H9 (cell line): ENCODE results near the gene SGIP1. TPM values are rescaled to one million over a fixed set of nuclear protein-coding genes. Genes with fewer than 3 reads are reported as not detected.

Experiments
- DNase-seq: peaks from one replicate; pipeline ENCODE4 v3.0.0-alpha.2; 2017
- H2AFZ ChIP-seq: one replicate; pipeline ENCODE4 v1.6.1; 2013; ENCODE audit warnings: mild to moderate bottlenecking, low read length, control low read depth, moderate library complexity
- H2AK5ac ChIP-seq: 2 replicates; pipeline ENCODE4 v1.6.1; 2013; ENCODE audit warnings: low read length, control low read depth, mixed read lengths; ENCODE audit not compliant: insufficient read length
- H2BK120ac ChIP-seq: one replicate; pipeline ENCODE4 v1.6.1; 2013; ENCODE audit warnings: low read depth, mild to moderate bottlenecking, low read length, control low read depth, inconsistent platforms; ENCODE audit not compliant: poor library complexity, severe bottlenecking
- H2BK12ac ChIP-seq: 2 replicates; pipeline ENCODE4 v1.6.1; 2013; ENCODE audit warnings: low read length, control low read depth, mixed read lengths, low read depth; ENCODE audit not compliant: insufficient read length
- H2BK15ac ChIP-seq: 2 replicates; pipeline ENCODE4 v1.6.1; 2013; ENCODE audit warnings: low read depth, low read length, control low read depth
- H2BK20ac ChIP-seq: one replicate; pipeline ENCODE4 v1.6.1; 2013; ENCODE audit warnings: low read depth, mild to moderate bottlenecking, low read length, control low read depth, inconsistent platforms; ENCODE audit not compliant: poor library complexity, severe bottlenecking
- H2BK5ac ChIP-seq: 2 replicates; pipeline ENCODE4 v1.6.1; 2013; ENCODE audit warnings: low read length, control low read depth, mixed read lengths; ENCODE audit not compliant: insufficient read length
- H3K14ac ChIP-seq: 2 replicates; pipeline ENCODE4 v1.6.1; 2013; ENCODE audit warnings: low read length, control low read depth; ENCODE audit not compliant: insufficient read depth
- H3K18ac ChIP-seq: 2 replicates; pipeline ENCODE4 v1.6.1; 2013; ENCODE audit warnings: low read depth, mild to moderate bottlenecking, mixed read lengths, low read length, control low read depth; ENCODE audit not compliant: insufficient read length
- H3K23ac ChIP-seq: 2 replicates; pipeline ENCODE4 v1.6.1; 2013; ENCODE audit warnings: low read length, control low read depth, mixed read lengths, low read depth; ENCODE audit not compliant: insufficient read length
- H3K23me2 ChIP-seq: 2 replicates; pipeline ENCODE4 v1.6.1; 2013; ENCODE audit warnings: low read depth, mild to moderate bottlenecking, mixed read lengths, low read length, control low read depth; ENCODE audit not compliant: insufficient read length, poor library complexity, severe bottlenecking
- H3K27ac ChIP-seq: 2 replicates; pipeline ENCODE4 v1.5.1; 2013; ENCODE audit warnings: low read length, control low read depth, mixed read lengths, low read depth; ENCODE audit not compliant: insufficient read length
- H3K27me3 ChIP-seq: 2 replicates; pipeline ENCODE4 v1.6.1; 2013; ENCODE audit warnings: low read length, control low read depth, inconsistent platforms; ENCODE audit not compliant: insufficient read depth
- H3K4ac ChIP-seq: 2 replicates; pipeline ENCODE4 v1.6.1; 2013; ENCODE audit warnings: low read depth, mild to moderate bottlenecking, control low read depth, inconsistent platforms, low read length, moderate library complexity
- H3K4me1 ChIP-seq: 2 replicates; pipeline ENCODE4 v1.6.1; 2013; ENCODE audit warnings: low read length, control low read depth, inconsistent platforms; ENCODE audit not compliant: insufficient read depth
- H3K4me2 ChIP-seq: 2 replicates; pipeline ENCODE4 v1.6.1; 2013; ENCODE audit warnings: low read length, control low read depth, mixed read lengths; ENCODE audit not compliant: insufficient read length, insufficient read depth
- H3K56ac ChIP-seq: 2 replicates; pipeline ENCODE4 v1.6.1; 2013; ENCODE audit warnings: low read depth, mild to moderate bottlenecking, mixed read lengths, low read length, control low read depth; ENCODE audit not compliant: insufficient read length
- H3K79me1 ChIP-seq: 2 replicates; pipeline ENCODE4 v1.6.1; 2013; ENCODE audit warnings: low read depth, mild to moderate bottlenecking, moderate library complexity, low read length, control low read depth, inconsistent platforms; ENCODE audit not compliant: insufficient read depth, poor library complexity, severe bottlenecking
- H3K79me2 ChIP-seq: 2 replicates; pipeline ENCODE4 v1.6.1; 2013; ENCODE audit warnings: low read length, control low read depth, inconsistent platforms; ENCODE audit not compliant: insufficient read depth
- H3K9ac ChIP-seq: 2 replicates; pipeline ENCODE4 v1.6.1; 2013; ENCODE audit warnings: low read length, control low read depth, mixed read lengths; ENCODE audit not compliant: insufficient read length; ENCODE audit errors: extremely low read depth
- H3K9me3 ChIP-seq: one replicate; pipeline ENCODE4 v1.6.1; 2013; ENCODE audit warnings: low read depth, low read length, inconsistent platforms; ENCODE audit not compliant: control insufficient read depth
- H3T11ph ChIP-seq: one replicate; pipeline ENCODE4 v1.6.1; 2013; ENCODE audit warnings: mild to moderate bottlenecking, low read length, control low read depth, inconsistent platforms
- H4K20me1 ChIP-seq: one replicate; pipeline ENCODE4 v1.6.1; 2013; ENCODE audit not compliant: control insufficient read depth, insufficient read length, insufficient read depth
- H4K5ac ChIP-seq: 2 replicates; pipeline ENCODE4 v1.6.1; 2013; ENCODE audit warnings: low read depth, mild to moderate bottlenecking, mixed read lengths, low read length, control low read depth; ENCODE audit not compliant: insufficient read length
- H4K8ac ChIP-seq: replicated peaks from 2 replicates; pipeline ENCODE4 v1.6.1; 2013; ENCODE audit warnings: low read length, control low read depth, mixed read lengths, low read depth; ENCODE audit not compliant: insufficient read length
- H4K91ac ChIP-seq: 2 replicates; pipeline ENCODE4 v1.6.1; 2013; ENCODE audit warnings: low read depth, mild to moderate bottlenecking, moderate library complexity, mixed read lengths, low read length, control low read depth; ENCODE audit not compliant: insufficient read length
- H3K27ac Mint-ChIP-seq, 3 experiments: 2 replicates in 2 of 3; 3 replicates in 1 of 3; pipeline ENCODE4 v1.8.0; 2020 to 2021; ENCODE audit warnings: mixed read lengths in 3 of 3, mild to moderate bottlenecking in 1 of 3, moderate library complexity in 1 of 3
- H3K27me3 Mint-ChIP-seq: 2 replicates; pipeline ENCODE4 v1.8.0; 2021; ENCODE audit warnings: low read depth, mild to moderate bottlenecking, moderate library complexity, mixed read lengths
- H3K36me3 Mint-ChIP-seq, 3 experiments: 2 replicates in 2 of 3; 3 replicates in 1 of 3; pipeline ENCODE4 v1.8.0; 2020 to 2021; ENCODE audit warnings: low read depth in 3 of 3, mixed read lengths in 3 of 3; ENCODE audit not compliant: insufficient read depth in 1 of 3
- H3K4me1 Mint-ChIP-seq, 2 experiments: 2 replicates each; pipeline ENCODE4 v1.8.0; 2020; ENCODE audit warnings: mixed read lengths in 2 of 2
- H3K4me3 Mint-ChIP-seq, 2 experiments: 2 replicates in 1 of 2; 3 replicates in 1 of 2; pipeline ENCODE4 v1.8.0; 2020 to 2021; ENCODE audit warnings: mild to moderate bottlenecking in 2 of 2, mixed read lengths in 2 of 2, moderate library complexity in 1 of 2
- H3K9me3 Mint-ChIP-seq, 2 experiments: 2 replicates in 1 of 2; 3 replicates in 1 of 2; pipeline ENCODE4 v1.8.0; 2020; ENCODE audit warnings: mild to moderate bottlenecking in 2 of 2, mixed read lengths in 2 of 2, moderate library complexity in 1 of 2
- WGBS: extraction: QIAGEN DNeasy Blood & Tissue Kit; methylation state at CpG from one replicate; pipeline ENCODE4 v1.1.7; 2013; ENCODE audit warnings: missing lambda C conversion rate, low lambda C conversion rate, mixed read lengths; ENCODE audit not compliant: insufficient read length; ENCODE audit errors: extremely low coverage; 5-methylcytosine and 5-hydroxymethylcytosine counted together
- total RNA-seq: library from RNA; stranded (reverse); gene quantifications from 2 replicates; pipeline ENCODE4 v1.2.1, GENCODE V29; 2021
- TF ChIP-seq, protein P1 (sequence below): fragments of 200-600 bp; sonication (generic); conservative IDR thresholded peaks from 3 replicates; pipeline ENCODE4 v1.8.0; 2021; ENCODE audit warnings: antibody characterized with exemption, mild to moderate bottlenecking

Gene SGIP1
- total RNA-seq, 1 experiment from 2014 or later: 1.5 TPM

DNA sequence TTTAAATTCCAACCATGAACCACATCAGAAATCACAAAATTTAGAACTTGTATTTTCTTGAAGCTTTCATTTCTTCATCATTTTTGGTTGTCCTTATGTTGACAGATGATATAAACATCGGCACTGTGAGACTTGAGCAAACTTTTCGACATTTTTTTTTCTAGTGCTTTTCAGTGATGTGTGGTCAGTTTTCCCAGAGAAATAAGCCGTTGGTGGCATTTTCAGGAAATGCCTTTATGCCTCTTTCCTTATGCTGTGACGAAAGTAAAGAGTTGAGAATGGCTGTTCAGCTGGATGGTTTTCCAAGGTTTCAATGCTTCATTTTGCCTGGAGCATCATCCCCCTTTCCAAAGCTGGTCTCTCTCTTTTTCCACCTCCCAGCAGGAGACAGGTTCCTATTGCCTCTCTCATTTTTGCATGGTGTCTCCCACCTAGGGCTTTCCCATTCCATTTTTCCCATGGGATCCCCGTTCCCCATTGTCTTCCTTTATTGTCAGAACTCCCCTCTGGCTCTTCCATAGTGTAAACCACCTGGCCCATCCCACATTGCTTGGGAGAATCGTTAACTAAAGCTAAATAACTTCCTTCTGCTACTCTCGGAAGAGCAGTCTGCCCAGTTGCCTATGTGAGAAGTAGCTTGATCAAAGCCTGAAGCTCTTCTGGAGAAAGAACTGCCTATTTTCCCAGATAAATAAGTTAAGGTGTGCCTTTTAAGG is 156.9 kb downstream of the SGIP1 start:
- H3K27ac ChIP-seq: no peak overlapping the region
- no peaks in the 10 kb centered on the region for H3K36me3 Mint-ChIP-seq
- H3K4me2 ChIP-seq: no peak overlapping the region
- no peak overlapping the region for H2BK15ac ChIP-seq
- H3T11ph ChIP-seq: no peak overlapping the region
- H2AK5ac ChIP-seq: no peak overlapping the region
- no peaks in the 10 kb centered on the region for H3K23me2 ChIP-seq
- H3K9me3 Mint-ChIP-seq: no peaks in the 10 kb centered on the region
- H2BK20ac ChIP-seq: no peak overlapping the region
- H2AFZ ChIP-seq: no peak overlapping the region
- no peaks in the 10 kb centered on the region for H3K79me1 ChIP-seq
- H4K8ac ChIP-seq: no peak overlapping the region
- no peak overlapping the region for H2BK5ac ChIP-seq
- H4K91ac ChIP-seq: no peak overlapping the region
- H4K20me1 ChIP-seq: no peaks in the 10 kb centered on the region
- H3K23ac ChIP-seq: no peak overlapping the region
- no peaks in the 10 kb centered on the region for H3K27me3 Mint-ChIP-seq
- H3K4ac ChIP-seq: no peak overlapping the region
- H3K14ac ChIP-seq: no peak overlapping the region
- no peak overlapping the region for H2BK120ac ChIP-seq
- H3K4me1 ChIP-seq: no peaks in the 10 kb centered on the region; the same call in 1 of the 2 replicates
- H3K27me3 ChIP-seq: no peaks in the 10 kb centered on the region
- no peak overlapping the region for H3K9ac ChIP-seq
- no peak overlapping the region for H3K4me3 Mint-ChIP-seq
- TF ChIP-seq, protein P1, sequence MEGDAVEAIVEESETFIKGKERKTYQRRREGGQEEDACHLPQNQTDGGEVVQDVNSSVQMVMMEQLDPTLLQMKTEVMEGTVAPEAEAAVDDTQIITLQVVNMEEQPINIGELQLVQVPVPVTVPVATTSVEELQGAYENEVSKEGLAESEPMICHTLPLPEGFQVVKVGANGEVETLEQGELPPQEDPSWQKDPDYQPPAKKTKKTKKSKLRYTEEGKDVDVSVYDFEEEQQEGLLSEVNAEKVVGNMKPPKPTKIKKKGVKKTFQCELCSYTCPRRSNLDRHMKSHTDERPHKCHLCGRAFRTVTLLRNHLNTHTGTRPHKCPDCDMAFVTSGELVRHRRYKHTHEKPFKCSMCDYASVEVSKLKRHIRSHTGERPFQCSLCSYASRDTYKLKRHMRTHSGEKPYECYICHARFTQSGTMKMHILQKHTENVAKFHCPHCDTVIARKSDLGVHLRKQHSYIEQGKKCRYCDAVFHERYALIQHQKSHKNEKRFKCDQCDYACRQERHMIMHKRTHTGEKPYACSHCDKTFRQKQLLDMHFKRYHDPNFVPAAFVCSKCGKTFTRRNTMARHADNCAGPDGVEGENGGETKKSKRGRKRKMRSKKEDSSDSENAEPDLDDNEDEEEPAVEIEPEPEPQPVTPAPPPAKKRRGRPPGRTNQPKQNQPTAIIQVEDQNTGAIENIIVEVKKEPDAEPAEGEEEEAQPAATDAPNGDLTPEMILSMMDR: no peak
- H3K9me3 ChIP-seq: no peaks in the 10 kb centered on the region
- no peak overlapping the region for H3K18ac ChIP-seq
- no peak overlapping the region for H4K5ac ChIP-seq
- peak overlapping the region in 1 of 3 experiments; percentile 30; a peak in 1 of 7 replicates for H3K27ac Mint-ChIP-seq
- DNase-seq: no peak
- H3K79me2 ChIP-seq: no peaks in the 10 kb centered on the region
- peaks cover 19 to 24% of the 10 kb centered on the region in 2 experiments for H3K4me1 Mint-ChIP-seq
- no peak overlapping the region for H2BK12ac ChIP-seq
- WGBS: no CpG with 5 or more reads among the region's 7 CpGs
- no peak overlapping the region for H3K56ac ChIP-seq
